Activated CD4-positive, alpha-beta T cell treated with anti-CD3 and anti-CD28 coated beads for 1 hour (primary cell): ENCODE measurements around the gene GDPD5.
"Not testable (repeated sequence)": the region's sequence is repeated elsewhere in the genome, so short reads cannot be mapped to it uniquely, and the experiment has no call there.

Experiments
- DNase-seq: peaks from one replicate; pipeline ENCODE4 v3.0.0-alpha.2; 2020

Gene GDPD5

GRCh38 chr11:75423721-75424120 lies 102.0 kb downstream of the GDPD5 start:
- DNase-seq = no peak

GRCh38 chr11:75422248-75423231 lies 103.2 kb downstream of the GDPD5 start:
- no peak for DNase-seq

- no peak for DNase-seq
Measured at GRCh38 chr11:75421902-75422247, 103.9 kb downstream of the GDPD5 start.

GRCh38 chr11:75421035-75421602 lies 104.6 kb downstream of the GDPD5 start:
- no peak for DNase-seq

GRCh38 chr11:75420224-75421034 lies 105.3 kb downstream of the GDPD5 start:
- no peak for DNase-seq

- DNase-seq = no peak
Measured at GRCh38 chr11:75413864-75414263, 111.9 kb downstream of the GDPD5 start.

- DNase-seq = not testable (repeated sequence)
Measured at GRCh38 chr11:75413146-75413545, 112.6 kb downstream of the GDPD5 start.

- not testable (repeated sequence) for DNase-seq
Measured at GRCh38 chr11:75409971-75410370, 115.8 kb downstream of the GDPD5 start.

GRCh38 chr11:75408957-75409219 lies 116.9 kb downstream of the GDPD5 start:
- no peak for DNase-seq

- DNase-seq = no peak
Measured at GRCh38 chr11:75406338-75406777, 119.4 kb downstream of the GDPD5 start.

GRCh38 chr11:75403983-75404658 lies 121.6 kb downstream of the GDPD5 start:
- no peak for DNase-seq

GRCh38 chr11:75403037-75403436 lies 122.7 kb downstream of the GDPD5 start:
- no peak for DNase-seq

GRCh38 chr11:75402002-75402773 lies 123.6 kb downstream of the GDPD5 start:
- DNase-seq = no peak

GRCh38 chr11:75400146-75400865 lies 125.4 kb downstream of the GDPD5 start:
- DNase-seq = no peak

GRCh38 chr11:75399344-75400145 lies 126.2 kb downstream of the GDPD5 start, which contains the start of gene RPS3:
Gene RPS3, plus strand, starts transcription at chr11:75399518. Its CDS starts 30 bp downstream, at chr11:75399548.
- peak; percentile 81 for DNase-seq

- DNase-seq = no peak
Measured at GRCh38 chr11:75398906-75399305, 126.8 kb downstream of the GDPD5 start.

- no peak for DNase-seq
Measured at GRCh38 chr11:75394085-75394840, 131.5 kb downstream of the GDPD5 start.

GRCh38 chr11:75389925-75390324 lies 135.8 kb downstream of the GDPD5 start:
- DNase-seq = no peak

GRCh38 chr11:75389276-75389605 lies 136.5 kb downstream of the GDPD5 start:
- DNase-seq = no peak
